ENCODE results near the gene SLC25A14. TPM values are rescaled to one million over a fixed set of nuclear protein-coding genes. Genes with fewer than 3 reads are reported as not detected.

Gene SLC25A14
- total and polyA plus RNA-seq, 2 of the 8 experiments (the other 6 are each of a cell fraction or from before 2014, with no cell fraction given), result 9.3 to 14.2 TPM

DNA sequence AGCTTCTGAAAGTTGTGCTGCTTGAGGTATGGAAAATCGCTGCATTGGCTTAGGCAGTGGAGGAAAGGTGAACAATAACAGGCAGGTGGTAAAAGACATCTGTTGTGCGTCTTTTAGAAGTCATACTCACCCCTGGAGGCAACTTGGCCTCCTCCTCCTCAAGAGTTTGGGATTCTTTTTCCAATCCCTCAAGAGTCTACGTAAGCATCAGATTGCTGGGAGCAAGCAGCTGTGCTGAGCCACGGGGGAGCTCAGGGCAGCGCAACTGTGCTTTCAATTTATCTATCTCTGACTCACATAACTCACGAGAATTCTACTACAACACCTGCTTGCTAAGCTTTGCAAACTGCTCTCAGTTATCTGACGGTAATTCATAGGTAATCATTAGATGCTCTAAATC, 55.6 kb downstream of the SLC25A14 start (continued):
- TF ChIP-seq EGR1 (IDR thresholded peaks at IDR 0.05; ENCODE audit: borderline replicate concordance, low read depth, low read length) (no peak), NRF1 (IDR thresholded peaks at IDR 0.05; ENCODE audit: low read depth, low read length) (no peak), ASH2L (IDR thresholded peaks at IDR 0.05; ENCODE audit: low read length) (no peak), CEBPB (IDR thresholded peaks at IDR 0.05; ENCODE audit: low read depth, low read length) (no peak), RXRA (IDR thresholded peaks at IDR 0.05; ENCODE audit: insufficient read depth, low read depth, low read length) (no peak)
- TF ChIP-seq, protein P1, sequence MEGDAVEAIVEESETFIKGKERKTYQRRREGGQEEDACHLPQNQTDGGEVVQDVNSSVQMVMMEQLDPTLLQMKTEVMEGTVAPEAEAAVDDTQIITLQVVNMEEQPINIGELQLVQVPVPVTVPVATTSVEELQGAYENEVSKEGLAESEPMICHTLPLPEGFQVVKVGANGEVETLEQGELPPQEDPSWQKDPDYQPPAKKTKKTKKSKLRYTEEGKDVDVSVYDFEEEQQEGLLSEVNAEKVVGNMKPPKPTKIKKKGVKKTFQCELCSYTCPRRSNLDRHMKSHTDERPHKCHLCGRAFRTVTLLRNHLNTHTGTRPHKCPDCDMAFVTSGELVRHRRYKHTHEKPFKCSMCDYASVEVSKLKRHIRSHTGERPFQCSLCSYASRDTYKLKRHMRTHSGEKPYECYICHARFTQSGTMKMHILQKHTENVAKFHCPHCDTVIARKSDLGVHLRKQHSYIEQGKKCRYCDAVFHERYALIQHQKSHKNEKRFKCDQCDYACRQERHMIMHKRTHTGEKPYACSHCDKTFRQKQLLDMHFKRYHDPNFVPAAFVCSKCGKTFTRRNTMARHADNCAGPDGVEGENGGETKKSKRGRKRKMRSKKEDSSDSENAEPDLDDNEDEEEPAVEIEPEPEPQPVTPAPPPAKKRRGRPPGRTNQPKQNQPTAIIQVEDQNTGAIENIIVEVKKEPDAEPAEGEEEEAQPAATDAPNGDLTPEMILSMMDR (IDR thresholded peaks at IDR 0.05; ENCODE audit: control extremely low read depth in 1 of 3, insufficient read depth in 1 of 3, low read depth in 1 of 3, low read length in 3 of 3), result no peak
